HG02973 (cell line): ENCODE measurements around the gene FSTL4.
"Not testable (repeated sequence)": the region's sequence is repeated elsewhere in the genome, so short reads cannot be mapped to it uniquely, and the experiment has no call there.

Experiments
- ATAC-seq: cut with Tn5 transposase; IDR thresholded peaks from one replicate; pipeline ENCODE4 v1.9.1; 2021; ENCODE audit warnings: moderate library complexity; ENCODE audit not compliant: unreplicated experiment

FSTL4 gene

DNA sequence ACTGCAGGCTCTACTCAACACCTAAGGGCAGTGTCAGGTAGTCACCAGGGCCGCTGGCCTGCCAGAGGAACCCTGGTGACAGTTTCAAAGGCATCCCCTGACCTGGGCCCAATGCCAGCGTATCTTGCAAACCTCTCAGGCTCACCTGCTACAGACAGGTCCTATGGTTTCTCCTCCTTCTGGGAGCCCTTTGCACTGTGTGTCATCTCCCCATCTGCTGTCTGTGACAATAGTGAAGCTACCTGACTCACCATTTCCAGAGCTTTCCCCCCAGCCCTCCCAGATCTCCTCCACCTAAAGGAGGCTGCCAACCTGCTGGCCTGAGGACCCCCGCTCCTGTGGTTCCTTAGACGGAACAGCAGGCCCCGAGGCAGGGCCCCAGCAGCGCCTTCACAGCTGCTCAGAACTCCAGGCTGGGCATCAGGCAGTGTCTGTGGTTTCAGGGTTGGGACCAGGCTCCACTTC, 203.1 kb downstream of the FSTL4 start:
- ATAC-seq: no peak

DNA sequence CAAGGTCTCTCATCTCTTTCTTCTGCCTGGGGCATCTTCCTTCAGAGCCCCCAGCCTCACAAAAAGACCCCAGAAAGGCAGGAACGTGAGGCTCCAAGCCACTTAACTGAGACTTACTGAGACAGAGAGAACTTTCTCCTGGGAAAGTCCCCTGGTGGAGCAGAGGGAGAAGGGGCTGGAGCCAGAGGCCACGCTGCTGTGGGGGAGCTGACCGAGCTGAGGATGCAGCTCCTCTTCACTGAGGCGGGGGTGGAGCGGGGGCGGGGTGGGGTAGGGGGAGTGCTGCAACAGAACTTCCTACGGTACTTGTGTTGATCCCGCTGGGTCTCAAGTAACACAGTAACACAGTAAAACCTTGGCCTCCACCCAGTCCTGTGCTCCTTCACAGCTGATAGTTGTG, 204.0 kb downstream of the FSTL4 start:
- ATAC-seq: no peak

DNA sequence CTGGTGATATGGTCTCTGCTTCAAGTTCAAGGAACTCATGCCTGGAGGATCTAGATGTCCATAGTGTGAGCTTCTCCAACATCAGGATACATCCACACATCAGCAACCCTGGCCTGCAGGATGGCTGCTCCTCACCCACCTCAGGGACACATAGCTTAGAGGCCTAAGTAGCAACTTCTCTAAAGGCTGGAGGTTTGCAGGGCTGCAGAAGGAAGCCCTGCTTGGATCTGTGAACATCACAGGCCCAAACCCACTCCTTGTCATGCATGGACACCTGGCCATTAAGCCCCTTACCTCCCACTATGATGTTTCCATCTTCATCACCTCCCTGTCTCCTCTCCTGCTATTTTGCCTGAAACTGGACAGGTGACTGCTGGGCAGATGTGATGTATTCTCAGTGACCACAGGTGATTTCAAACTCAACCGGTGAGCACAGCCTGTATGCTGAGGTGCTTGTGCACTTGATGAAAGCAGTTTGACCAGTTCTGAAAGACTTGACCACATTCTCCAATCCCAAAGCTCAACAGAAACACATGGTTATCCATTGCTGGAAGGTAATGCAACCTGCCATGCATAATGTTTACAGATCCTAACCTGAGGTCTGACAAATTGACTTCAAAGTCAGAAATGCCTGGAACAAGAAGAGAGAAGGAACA, 205.2 kb downstream of the FSTL4 start:
- ATAC-seq: no peak

DNA sequence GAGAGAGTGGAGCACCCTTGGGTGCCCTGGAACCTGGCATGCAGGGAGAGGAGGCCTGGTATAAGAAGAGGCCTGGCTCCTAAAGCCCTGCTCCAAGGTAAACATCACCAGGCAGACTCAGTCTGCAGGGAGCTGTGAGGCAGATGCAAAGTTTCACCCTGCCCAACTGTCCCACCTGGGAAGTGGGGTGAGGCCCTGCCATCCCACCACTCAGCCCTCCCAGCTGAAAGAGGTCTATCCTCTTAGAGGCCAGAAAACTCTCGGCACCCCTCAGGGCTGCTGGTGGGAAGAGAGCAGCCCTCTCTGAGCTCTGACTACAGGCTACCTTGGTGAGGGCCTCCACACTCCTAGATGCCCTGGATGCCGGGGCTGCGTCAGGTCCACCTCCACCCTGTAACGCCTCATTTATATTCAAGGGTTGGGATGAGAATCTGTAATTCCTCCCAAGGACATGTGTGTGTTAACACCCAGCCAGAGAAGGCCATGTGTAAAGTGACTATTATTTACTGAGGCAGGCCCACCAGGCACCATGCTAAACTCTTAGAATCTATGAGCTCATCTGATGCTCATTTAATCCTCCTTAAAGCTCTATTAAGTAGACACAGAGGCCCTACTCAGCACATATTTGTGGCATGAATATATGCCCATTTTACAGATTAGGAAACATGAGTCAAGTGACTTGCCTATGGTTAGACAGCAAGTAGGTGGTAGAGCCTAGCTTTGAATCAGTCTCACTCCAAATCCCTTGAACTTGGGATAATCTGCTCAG, 205.9 kb downstream of the FSTL4 start:
- ATAC-seq: no peak

DNA sequence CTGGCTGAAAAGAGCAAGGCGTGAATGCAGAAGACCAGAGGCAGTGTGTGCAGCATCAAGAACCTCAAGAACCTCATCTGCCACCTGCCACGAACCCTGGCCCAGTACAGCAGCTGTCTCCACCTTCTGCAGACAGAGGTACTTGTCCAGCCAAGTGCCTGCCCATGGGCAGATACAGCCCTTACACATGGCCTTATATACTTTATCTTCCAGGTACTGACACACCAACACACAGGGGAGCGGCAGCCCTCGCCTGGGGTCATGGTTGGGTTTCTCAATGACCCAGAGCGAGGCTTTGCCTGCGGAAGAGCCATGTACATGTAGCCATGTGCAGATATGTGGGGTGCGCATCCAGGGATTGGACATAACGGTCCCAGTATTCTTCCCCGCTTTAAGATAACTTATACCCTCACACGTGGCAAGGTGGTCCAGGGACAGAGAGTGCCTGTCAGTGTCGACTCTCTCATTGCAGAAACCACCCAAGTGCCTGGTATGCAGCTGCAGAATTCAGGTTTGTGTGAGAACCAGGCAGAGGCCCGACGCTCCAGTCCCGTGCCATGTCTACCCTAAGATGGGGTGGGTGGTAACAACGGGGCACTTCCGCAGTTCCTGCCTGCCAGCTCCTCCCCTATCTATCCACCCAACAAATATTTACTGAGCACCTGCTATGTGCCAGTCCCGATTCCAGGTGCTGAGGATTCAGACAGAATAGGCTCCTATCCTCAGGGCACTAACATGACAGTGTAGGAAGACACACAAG, 206.9 kb downstream of the FSTL4 start:
- no peak for ATAC-seq

DNA sequence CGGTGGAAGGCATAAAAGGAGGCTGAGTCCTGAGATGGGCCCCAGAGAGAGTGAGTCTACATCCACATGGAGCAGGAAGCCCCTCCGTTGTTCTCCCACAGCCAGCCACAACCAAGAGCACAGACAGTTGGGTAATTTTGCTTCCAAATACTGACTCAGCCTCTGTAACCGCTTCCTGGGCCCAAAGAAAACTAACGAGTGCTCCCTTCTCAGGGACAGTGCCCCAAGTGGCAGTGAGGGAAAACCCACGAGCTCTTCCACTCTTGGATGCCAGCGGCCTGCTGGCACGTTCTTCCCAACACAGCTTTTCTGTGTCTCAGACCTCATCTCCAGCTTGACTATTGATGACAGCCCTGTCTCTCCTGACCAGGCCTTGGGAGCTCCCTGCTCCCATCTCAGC, 207.6 kb downstream of the FSTL4 start:
- ATAC-seq: no peak

DNA sequence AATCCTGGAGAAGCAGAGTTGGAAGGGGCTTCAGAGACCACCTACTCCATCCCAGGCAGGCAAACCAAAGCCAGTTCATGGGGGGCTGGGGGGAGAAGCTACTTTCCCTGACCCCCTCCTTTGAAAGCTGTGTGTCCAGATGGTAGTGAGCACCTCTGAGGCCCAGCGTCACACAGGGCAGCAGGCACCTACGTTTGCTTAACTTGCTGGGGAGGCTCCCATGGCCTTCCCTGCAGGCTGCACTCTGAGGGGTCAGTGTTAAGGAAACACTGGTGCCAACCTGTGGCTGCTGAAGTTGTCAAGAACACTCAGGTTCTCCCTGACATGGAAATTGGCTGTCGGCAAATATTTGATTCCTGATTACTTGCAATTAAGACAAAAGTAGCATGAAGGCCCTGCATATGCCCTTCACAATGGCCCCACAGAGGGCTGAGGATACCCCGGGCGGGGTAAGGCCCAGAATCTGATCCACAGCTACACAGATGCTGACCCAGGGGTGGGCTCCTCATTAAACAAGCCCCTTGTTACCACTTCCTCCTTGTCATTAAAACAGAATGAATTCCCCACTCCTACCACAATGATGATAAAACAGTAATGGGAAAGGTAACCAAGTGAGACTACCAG, 208.5 kb downstream of the FSTL4 start:
- ATAC-seq: no peak

DNA sequence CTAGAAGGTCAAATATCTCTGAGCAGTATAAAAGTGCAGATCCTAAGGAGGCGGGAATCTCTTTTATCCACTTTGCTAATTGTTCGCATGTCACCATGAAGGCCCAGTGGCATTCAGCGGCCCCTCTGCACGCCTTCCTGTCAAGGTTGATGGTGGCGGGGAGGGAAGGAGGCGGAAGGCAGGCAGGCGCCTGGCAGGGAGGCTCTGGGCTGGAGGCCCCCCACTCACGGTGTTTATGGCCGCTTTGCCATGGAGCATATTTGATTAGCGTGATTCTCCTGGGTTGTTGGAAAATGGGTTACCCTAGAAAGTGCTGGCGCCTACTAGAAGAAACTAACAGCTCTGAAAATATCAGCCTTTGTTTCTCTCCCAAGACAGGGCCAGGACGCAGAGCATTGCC, 209.6 kb downstream of the FSTL4 start:
- ATAC-seq: no peak

DNA sequence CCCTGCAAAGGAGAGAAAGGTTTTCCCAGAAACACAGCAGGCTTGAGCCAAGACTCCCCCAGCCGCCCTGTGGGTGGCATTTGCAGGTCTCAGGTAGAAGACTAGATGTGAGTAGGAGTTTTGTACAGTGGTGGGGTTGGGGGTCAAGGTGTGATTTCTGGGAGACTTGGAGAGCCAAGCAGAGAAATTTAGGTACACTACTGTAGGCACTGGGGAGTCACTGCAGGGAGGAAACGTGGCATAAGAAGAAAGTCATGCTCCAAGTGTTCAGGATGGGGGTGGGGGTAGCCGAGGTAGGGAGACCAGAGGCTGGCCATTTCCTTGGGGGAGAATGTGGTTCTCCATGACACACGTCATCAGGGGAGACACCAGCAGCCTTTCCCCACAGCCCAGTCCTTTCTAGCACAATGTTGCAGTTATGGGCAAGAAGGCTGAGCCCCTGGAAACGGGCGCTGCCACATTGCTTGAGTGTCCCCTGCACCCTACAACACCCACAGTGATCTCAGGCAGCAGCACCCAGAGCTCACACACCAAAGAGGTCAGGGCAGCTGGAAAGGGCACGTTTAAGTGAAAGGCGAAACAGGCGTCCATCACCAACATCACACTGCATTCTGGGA, 210.5 kb downstream of the FSTL4 start:
- no peak for ATAC-seq

DNA sequence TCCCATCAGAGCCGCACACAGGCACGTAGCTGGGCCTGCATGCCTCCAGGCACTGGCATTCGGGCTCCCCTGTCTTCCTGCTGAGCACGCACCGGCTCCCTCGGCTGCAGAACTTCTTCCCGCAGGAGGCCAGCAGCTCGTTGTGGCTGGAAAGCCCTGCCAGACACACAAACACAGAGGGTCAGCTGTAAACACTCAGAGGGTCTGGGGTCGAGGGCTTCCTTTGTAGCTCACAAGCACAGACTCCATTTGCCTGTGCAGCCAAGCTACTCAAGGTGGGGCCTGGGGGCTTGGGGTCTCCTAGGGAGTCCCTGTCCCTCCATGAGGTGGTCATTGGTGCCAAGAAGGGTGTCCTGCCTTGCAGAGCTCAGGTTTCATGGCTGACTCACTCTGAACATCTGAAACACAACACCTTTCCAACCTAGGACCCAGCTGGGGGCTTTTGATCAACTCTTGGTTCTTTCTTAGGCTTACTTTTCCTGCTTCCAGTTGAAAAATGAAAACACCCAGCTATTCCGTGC, 211.4 kb downstream of the FSTL4 start:
- no peak for ATAC-seq

DNA sequence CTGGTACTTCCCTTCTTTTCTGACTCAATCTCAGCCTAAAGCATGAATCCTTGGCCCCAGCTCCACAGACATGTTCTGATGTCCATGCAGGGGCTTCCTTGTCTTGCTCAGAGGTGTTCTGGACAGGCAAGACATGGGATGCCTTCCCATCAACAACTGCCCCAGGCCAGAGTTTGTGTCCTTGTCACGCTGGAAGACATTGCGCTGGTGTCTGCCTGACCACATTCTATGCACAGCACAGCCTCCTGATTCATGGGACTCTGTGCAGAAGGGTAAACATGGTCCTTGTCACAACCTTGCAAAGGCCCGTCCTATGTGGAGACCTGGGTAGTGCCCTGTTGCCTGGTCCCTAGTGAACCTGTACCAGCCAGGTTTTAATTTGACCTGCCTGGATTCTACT, 212.2 kb downstream of the FSTL4 start:
- no peak for ATAC-seq

DNA sequence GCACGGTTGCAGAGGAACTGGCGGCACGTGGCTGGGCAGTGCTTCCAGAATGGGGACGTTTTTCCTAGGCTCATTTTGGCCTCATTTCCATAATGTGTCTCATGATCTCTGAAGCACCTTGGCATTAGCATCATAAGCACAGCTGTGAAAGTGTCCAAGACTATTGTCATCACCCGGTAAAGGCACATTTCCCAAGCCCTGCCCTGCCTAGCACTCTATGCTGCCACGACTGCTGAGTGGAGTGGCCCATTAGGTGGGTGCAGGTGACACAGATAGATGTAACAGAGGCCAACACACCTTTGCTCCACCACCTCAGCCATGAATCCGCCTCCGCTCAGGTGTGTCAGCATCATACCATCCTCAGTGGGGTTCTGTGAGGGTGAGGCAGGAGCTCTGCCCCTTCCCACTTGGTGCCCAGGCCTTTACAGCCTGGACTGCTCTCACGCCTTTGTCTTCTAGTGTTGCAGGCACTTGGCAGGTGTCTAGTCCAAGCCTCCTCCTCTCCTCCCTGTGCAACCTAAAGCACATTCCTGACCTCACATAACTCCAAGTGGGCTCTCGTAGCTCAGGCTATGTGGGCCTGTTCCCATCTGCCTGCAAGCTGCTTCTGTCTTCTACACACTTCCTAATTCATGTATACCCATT, 213.0 kb downstream of the FSTL4 start:
- no peak for ATAC-seq

DNA sequence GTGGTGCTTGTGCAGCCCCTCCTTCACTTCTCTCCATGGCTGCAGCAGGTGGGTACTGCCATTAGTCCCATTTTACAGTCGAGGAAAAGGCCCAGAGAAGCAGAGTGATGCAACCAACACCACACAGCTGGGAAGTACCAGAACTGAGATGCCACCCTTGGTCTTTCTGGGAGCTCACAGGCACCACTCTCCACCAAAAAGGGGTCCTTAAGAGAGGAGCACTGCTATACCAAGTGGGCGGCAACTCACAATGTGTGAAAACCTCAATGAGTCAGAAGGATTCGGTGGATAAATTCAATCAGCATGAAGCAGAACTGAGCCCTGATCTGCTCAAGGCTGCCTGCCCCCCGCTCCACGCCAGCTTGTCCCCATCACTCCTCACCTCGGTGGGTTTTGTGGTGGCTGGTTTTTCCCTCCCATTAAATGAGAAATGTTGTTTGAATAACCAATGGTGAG, 213.7 kb downstream of the FSTL4 start:
- peak; percentile 65 for ATAC-seq

DNA sequence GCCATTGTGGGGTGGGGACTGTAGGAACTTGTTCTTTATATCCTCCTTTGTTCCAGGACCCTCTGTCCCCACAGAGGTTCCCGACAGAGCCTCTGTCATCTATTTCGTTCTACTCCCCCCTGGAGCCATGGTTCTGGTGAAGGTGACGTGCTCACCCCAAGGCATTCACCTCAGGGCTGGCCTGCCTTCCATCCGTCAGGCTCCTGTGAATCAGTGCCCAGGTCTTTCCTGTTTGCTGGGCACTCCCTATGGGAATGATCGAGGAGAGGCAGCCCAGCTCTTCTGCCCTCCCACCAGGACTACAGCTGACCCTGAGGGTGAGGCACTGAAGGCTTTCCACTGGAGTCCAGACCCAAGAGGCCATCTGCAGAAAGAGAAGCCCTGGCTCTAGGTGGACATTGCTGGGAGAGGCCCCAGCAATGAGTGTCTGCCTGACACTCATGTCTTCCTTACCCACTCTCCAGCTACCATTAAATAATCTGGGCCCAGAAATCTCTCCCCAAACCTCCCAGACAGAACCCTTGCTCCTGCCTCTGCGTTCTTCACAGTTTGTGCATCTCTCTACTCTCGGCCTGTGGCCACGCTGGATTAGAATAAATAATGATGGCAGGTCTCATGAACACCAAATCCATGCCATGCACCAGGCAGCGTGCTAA, 214.2 kb downstream of the FSTL4 start:
- ATAC-seq: no peak

DNA sequence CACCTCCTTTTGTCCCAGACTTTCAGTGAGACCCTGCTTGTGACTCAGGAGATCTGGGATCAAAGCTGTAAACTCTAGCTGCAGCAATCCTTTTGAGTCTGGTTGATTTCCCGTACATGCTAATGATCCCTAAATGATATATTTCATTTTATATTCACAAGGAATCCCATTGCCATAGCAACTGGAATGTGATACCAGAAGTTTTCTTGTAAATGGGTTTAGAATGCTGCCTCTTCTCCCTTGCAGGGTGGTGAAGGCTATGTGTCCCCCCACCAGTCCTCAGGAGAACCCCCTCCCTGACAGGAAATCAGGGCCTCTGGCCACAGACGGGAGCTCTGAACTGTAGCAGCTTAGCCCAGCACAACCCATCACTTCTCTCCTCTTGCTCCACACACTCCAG, 215.0 kb downstream of the FSTL4 start:
- no peak for ATAC-seq

DNA sequence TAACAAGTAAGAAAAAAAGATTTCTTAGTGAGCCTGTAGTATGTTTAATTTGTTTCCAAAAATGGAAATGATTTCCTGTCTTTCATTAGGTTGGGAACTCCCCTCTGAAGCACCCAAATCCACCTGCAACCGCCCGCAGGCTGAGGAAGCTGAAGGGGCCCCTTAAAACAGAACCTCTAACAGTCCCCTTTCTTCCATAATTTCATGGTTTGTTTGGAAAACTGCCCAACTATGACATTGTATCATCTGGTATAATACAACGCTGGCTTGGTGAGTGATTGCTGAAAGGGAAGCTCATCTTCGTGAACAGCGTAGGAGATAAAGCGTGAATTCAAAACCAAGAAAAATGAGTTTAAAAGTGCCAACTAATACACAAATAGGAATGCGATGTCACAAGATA, 215.5 kb downstream of the FSTL4 start:
- no peak for ATAC-seq

DNA sequence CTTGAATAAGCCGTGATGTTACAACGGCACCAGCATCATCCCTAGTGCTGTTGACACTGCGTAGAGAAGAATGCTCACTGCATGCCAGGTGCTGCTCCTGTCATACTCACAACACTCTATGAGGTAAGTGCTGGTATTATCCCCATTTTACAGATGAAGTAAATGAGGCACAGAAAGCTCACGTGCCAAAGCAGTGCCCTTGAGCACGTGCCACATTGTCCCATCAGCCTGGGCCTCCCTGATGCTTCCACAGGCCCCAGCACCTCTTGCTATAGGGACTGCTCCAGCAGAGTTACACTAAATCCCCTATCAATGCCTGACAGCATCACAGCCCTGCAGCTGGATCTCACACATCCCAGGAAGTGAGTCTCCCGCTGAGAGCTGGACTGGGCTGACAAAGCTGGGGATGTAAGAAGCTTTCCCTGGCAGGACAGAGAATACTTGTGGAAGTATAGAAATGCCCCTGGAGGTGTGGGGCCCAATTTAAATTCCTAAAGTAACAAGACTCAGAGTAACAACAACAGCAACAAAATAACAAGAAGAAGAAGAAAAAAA, 216.1 kb downstream of the FSTL4 start:
- ATAC-seq: no peak

DNA sequence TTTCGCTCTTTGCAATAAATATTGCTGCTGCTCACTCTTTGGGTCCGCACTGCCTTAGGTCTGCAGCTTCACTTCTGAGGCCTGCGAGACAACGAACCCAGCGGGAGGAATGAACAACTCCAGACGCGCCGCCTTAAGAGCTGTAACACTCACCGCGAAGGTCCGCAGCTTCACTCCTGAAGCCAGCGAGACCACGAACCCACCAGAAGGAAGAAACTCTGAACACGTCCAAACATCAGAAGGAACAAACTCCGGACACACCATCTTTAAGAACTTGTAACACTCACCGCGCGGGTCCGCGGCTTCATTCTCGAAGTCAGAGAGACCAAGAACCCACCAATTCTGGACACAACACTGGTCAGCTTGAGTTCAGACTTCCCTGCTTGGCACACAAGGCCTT, 217.1 kb downstream of the FSTL4 start:
- not testable (repeated sequence) for ATAC-seq

DNA sequence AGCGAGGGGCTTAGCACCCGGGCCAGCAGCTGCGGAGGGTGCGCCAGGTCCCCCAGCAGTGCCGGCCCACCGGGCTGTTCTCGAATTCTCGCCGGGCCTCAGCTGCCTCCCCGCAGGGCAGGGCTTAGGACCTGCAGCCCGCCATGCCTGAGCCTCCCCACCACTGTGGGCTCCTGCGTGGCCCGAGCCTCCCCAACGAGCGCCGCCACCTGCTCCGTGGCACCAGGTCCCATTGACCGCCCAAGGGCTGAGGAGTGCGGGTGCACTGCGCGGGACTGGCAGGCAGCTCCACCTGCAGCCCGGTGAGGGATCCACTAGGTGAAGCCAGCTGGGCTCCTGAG, 217.9 kb downstream of the FSTL4 start:
- ATAC-seq: not testable (repeated sequence)
